Gastroesophageal sphincter (tissue), 4 donors: ENCODE measurements around the gene PLCB4. TPM values are rescaled to one million over a fixed set of nuclear protein-coding genes. Genes with fewer than 3 reads are reported as not detected.

Experiments
- ATAC-seq: fragments of 150-250 bp; one replicate; pipeline ENCODE4 v1.9.1; 2016; ENCODE audit warnings: mild to moderate bottlenecking, moderate library complexity
- H3K27ac ChIP-seq, 4 donors: fragments of 200-600 bp; sonication (generic) in 3 of 4; 1 replicate in 3 of 4; 2 replicates in 1 of 4; pipeline ENCODE4 v1.5.1; 2016 to 2019
- H3K27me3 ChIP-seq: fragments of 200-600 bp; sonication (generic); one replicate; pipeline ENCODE4 v1.5.1; 2019
- H3K36me3 ChIP-seq, 2 donors: fragments of 200-600 bp; sonication (generic); one replicate each; pipeline ENCODE4 v1.5.1; 2019; ENCODE audit warnings: control low read depth in 1 of 2
- H3K4me1 ChIP-seq, 3 donors: fragments of 200-600 bp; sonication (generic); 1 replicate in 2 of 3; 2 replicates in 1 of 3; pipeline ENCODE4 v1.5.1; 2016 to 2019; ENCODE audit warnings: control low read depth in 2 of 3
- H3K4me3 ChIP-seq, 2 donors: fragments of 200-600 bp; sonication (generic); one replicate each; pipeline ENCODE4 v1.5.1; 2019; ENCODE audit warnings: mild to moderate bottlenecking in 1 of 2, moderate library complexity in 1 of 2
- H3K9me3 ChIP-seq, 3 donors: fragments of 200-600 bp; sonication (generic); one replicate each; pipeline ENCODE4 v1.5.1; 2017 to 2019; ENCODE audit warnings: control low read depth in 2 of 3
- CTCF ChIP-seq, 4 experiments: fragments of 200-600 bp in 2 of 4; fragments of 450-650 bp in 2 of 4; sonication (generic) in 1 of 4; IDR thresholded peaks; one replicate each; pipeline ENCODE4 v1.5.1; 2017 to 2019; ENCODE audit warnings: antibody characterized with exemption in 4 of 4, mild to moderate bottlenecking in 2 of 4, moderate library complexity in 2 of 4
- EP300 ChIP-seq: sonication (generic); formaldehyde crosslinking; IDR thresholded peaks from one replicate; pipeline ENCODE4 v1.6.1; 2017; ENCODE audit warnings: antibody characterized with exemption, mild to moderate bottlenecking
- POLR2A ChIP-seq, 2 donors: fragments of 450-650 bp; IDR thresholded peaks; one replicate each; pipeline ENCODE4 v1.6.1; 2017; ENCODE audit warnings: antibody characterized with exemption in 2 of 2, mild to moderate bottlenecking in 2 of 2, moderate library complexity in 1 of 2
- POLR2AphosphoS5 ChIP-seq: sonication (generic); formaldehyde crosslinking; IDR thresholded peaks from one replicate; pipeline ENCODE4 v1.6.1; 2017; ENCODE audit warnings: antibody characterized with exemption
- WGBS, 2 donors: methylation state at CpG; one replicate each; pipeline ENCODE4 v1.1.5; 2018; ENCODE audit warnings: low coverage in 1 of 2; 5-methylcytosine and 5-hydroxymethylcytosine counted together
- total RNA-seq, 4 donors: library from RNA; depleted of rRNA; stranded (reverse); fragments of >200 nt; gene quantifications; one replicate each; pipeline ENCODE4 v1.1.0, GENCODE V29; 2016

The PLCB4 gene
- total RNA-seq, 4 donors from 2014 or later: 21.9 to 109 (median 59.1) TPM

GRCh38 chr20:9520086-9520485 is 451.2 kb downstream of the PLCB4 start:
- Histone ChIP-seq H3K27ac (no peak overlapping the region), H3K27me3 (peaks cover 60% of the 10 kb centered on the region), H3K9me3 (no peaks in the 10 kb centered on the region), H3K4me1 (peaks cover 0 to 16% (median 7%) of the 10 kb centered on the region in 3 donors), H3K4me3 (no peak overlapping the region), H3K36me3 (no peaks in the 10 kb centered on the region)
- ATAC-seq: no peak
- no peak for TF ChIP-seq POLR2A (IDR thresholded peaks at IDR 0.05)
- TF ChIP-seq EP300: no peak
- TF ChIP-seq CTCF (IDR thresholded peaks at IDR 0.05): no peak
- TF ChIP-seq POLR2AphosphoS5: no peak
- 79 to 80% methylated on average over 2 to 3 of the region's 4 CpGs for WGBS, 2 donors

- no peak overlapping the region for H3K4me3 ChIP-seq
- H3K27me3 ChIP-seq: peaks cover 28% of the 10 kb centered on the region
- H3K4me1 ChIP-seq: no peaks in the 10 kb centered on the region
- no peaks in the 10 kb centered on the region for H3K9me3 ChIP-seq
- 48 to 81% methylated on average over 2 to 3 of the region's 3 CpGs for WGBS, 2 donors
- H3K36me3 ChIP-seq: no peaks in the 10 kb centered on the region
- H3K27ac ChIP-seq: no peak overlapping the region
- TF ChIP-seq POLR2A (IDR thresholded peaks at IDR 0.05) (no peak), EP300 (no peak), POLR2AphosphoS5 (no peak), CTCF (IDR thresholded peaks at IDR 0.05) (no peak)
- no peak for ATAC-seq
Observed at GRCh38 chr20:9523636-9524035, 454.7 kb downstream of the PLCB4 start.
